GM19455 (cell line): ENCODE data around the gene WNT3A.

Source experiments
- ATAC-seq: cut with Tn5 transposase; IDR thresholded peaks from one replicate; pipeline ENCODE4 v1.9.1; 2021; ENCODE audit not compliant: unreplicated experiment

The WNT3A gene

GRCh38 chr1:228047183-228047466, 40.3 kb downstream of the WNT3A start:
- no peak for ATAC-seq

GRCh38 chr1:228048120-228048519, 41.3 kb downstream of the WNT3A start:
- no peak for ATAC-seq

GRCh38 chr1:228048659-228049298, 42.0 kb downstream of the WNT3A start:
- no peak for ATAC-seq

GRCh38 chr1:228050571-228051231, 43.9 kb downstream of the WNT3A start:
- no peak for ATAC-seq

- no peak for ATAC-seq
These were observed 51.6 kb downstream of the WNT3A start for GRCh38 chr1:228058172-228058948.

- no peak for ATAC-seq
These were observed 52.3 kb downstream of the WNT3A start for GRCh38 chr1:228058949-228059633.

GRCh38 chr1:228059634-228060457, 53.0 kb downstream of the WNT3A start:
- no peak for ATAC-seq

- no peak for ATAC-seq
These were observed 53.8 kb downstream of the WNT3A start for GRCh38 chr1:228060458-228061190.

- ATAC-seq, result no peak
These were observed 54.8 kb downstream of the WNT3A start for GRCh38 chr1:228061411-228062084.

- no peak for ATAC-seq
These were observed 55.4 kb downstream of the WNT3A start for GRCh38 chr1:228062085-228062791.

- no peak for ATAC-seq
These were observed 56.0 kb downstream of the WNT3A start for GRCh38 chr1:228062812-228063211.

GRCh38 chr1:228063251-228064191, 56.7 kb downstream of the WNT3A start:
- no peak for ATAC-seq

GRCh38 chr1:228064296-228064695, 57.5 kb downstream of the WNT3A start:
- no peak for ATAC-seq

- ATAC-seq, result no peak
These were observed 58.1 kb downstream of the WNT3A start for GRCh38 chr1:228064741-228065542.

- ATAC-seq, result no peak
These were observed 58.9 kb downstream of the WNT3A start for GRCh38 chr1:228065543-228066347.

GRCh38 chr1:228066416-228066815, 59.6 kb downstream of the WNT3A start:
- no peak for ATAC-seq
